GM12878 (cell line): ENCODE results near the gene NRG2. TPM values are rescaled to one million over a fixed set of nuclear protein-coding genes. Genes with fewer than 3 reads are reported as not detected.

Experiments
- CREB1 ChIP-seq: IDR thresholded peaks from 2 replicates; pipeline ENCODE4 v1.6.1; 2012; ENCODE audit warnings: low read depth, mild to moderate bottlenecking, inconsistent platforms
- GABPA ChIP-seq: IDR thresholded peaks from 2 replicates; pipeline ENCODE4 v1.6.1; 2014; ENCODE audit warnings: antibody characterized with exemption, low read depth, mild to moderate bottlenecking, inconsistent platforms
- IKZF1 ChIP-seq: fragments of 450-650 bp; conservative IDR thresholded peaks from 2 replicates; pipeline ENCODE4 v1.6.1; 2017; ENCODE audit warnings: antibody characterized with exemption, mild to moderate bottlenecking
- MTA2 ChIP-seq: fragments of 450-650 bp; IDR thresholded peaks from 2 replicates; pipeline ENCODE4 v1.6.1; 2016; ENCODE audit warnings: low read depth, mild to moderate bottlenecking, moderate library complexity
- NR2C1 ChIP-seq: fragments of 450-650 bp; IDR thresholded peaks from 2 replicates; pipeline ENCODE4 v1.6.1; 2017; ENCODE audit warnings: antibody characterized with exemption, mild to moderate bottlenecking, moderate library complexity
- PAX5 ChIP-seq: IDR thresholded peaks from 2 replicates; pipeline ENCODE4 v1.6.1; 2011; ENCODE audit warnings: low read depth, low read length, borderline replicate concordance
- SPI1 ChIP-seq: IDR thresholded peaks from 2 replicates; pipeline ENCODE4 v1.6.1; 2011; ENCODE audit warnings: low read depth, mild to moderate bottlenecking, low read length, moderate library complexity, borderline replicate concordance; ENCODE audit not compliant: insufficient read depth
- SUPT20H ChIP-seq: IDR thresholded peaks from 2 replicates; pipeline ENCODE4 v1.6.1; 2011; ENCODE audit warnings: low read depth, mild to moderate bottlenecking, low read length, moderate library complexity, borderline replicate concordance; ENCODE audit not compliant: control insufficient read depth
- TCF7 ChIP-seq: IDR thresholded peaks from 2 replicates; pipeline ENCODE4 v1.6.1; 2014; ENCODE audit warnings: antibody characterized with exemption, borderline replicate concordance
- YBX1 ChIP-seq: fragments of 450-650 bp; IDR thresholded peaks from 2 replicates; pipeline ENCODE4 v1.6.1; 2016; ENCODE audit warnings: antibody characterized with exemption
- polyA plus RNA-seq, 11 experiments: library from polyadenylated mRNA; depleted of rRNA in 4 of 11; unstranded in 6 of 11; stranded (reverse) in 5 of 11; fragments of >200 nt; fragmentation: Nextera tagmentation in 4 of 11; fragmentation: Illumina TruSeq in 1 of 11; extraction: Ambion mirVana in 4 of 11; extraction: Trizol in 1 of 11; gene quantifications; 1 replicate in 1 of 11; 2 replicates in 10 of 11; pipeline versions ENCODE4 v1.2.1 to v1.2.3, GENCODE V29; 2011 to 2016; ENCODE audit warnings: inconsistent platforms in 2 of 11, missing spikeins in 2 of 11, low read depth in 1 of 11
- total RNA-seq, 4 experiments: library from RNA; depleted of rRNA in 3 of 4; stranded (reverse); fragments of >200 nt in 3 of 4; fragmentation: Illumina TruSeq in 1 of 4; extraction: Trizol in 1 of 4; gene quantifications; 2 replicates each; pipeline versions ENCODE4 v1.2.1 to v1.2.3, GENCODE V29; 2013 to 2021
- TF ChIP-seq, protein P1 (sequence below): fragments of 450-650 bp; IDR thresholded peaks from 2 replicates; pipeline ENCODE4 v1.6.1; 2017; ENCODE audit warnings: mild to moderate bottlenecking, moderate library complexity
- TF ChIP-seq, protein P2 (sequence below): fragments of 450-650 bp; IDR thresholded peaks from 2 replicates; pipeline ENCODE4 v1.6.1; 2016; ENCODE audit warnings: mild to moderate bottlenecking
- TF ChIP-seq, protein P3 (sequence below): fragments of 150-350 bp; IDR thresholded peaks from 2 replicates; pipeline ENCODE4 v1.6.1; 2016; ENCODE audit warnings: low read depth, low read length
- TF ChIP-seq, protein P4 (sequence below): fragments of 450-650 bp; IDR thresholded peaks from 2 replicates; pipeline ENCODE4 v1.6.1; 2017; ENCODE audit warnings: mild to moderate bottlenecking, low read depth, inconsistent platforms; ENCODE audit not compliant: poor library complexity, severe bottlenecking
- TF ChIP-seq, protein P5 (sequence below), 3 experiments: IDR thresholded peaks in 2 of 3; conservative IDR thresholded peaks in 1 of 3; 2 replicates each; pipeline ENCODE4 v1.5.1; 2011; ENCODE audit warnings: low read depth in 3 of 3, low read length in 3 of 3, mild to moderate bottlenecking in 3 of 3, control low read depth in 2 of 3, moderate library complexity in 2 of 3, inconsistent platforms in 1 of 3, mixed read lengths in 1 of 3; ENCODE audit not compliant: control insufficient read depth in 2 of 3, insufficient read depth in 1 of 3; ENCODE audit errors: extremely low read depth in 1 of 3

The NRG2 gene
- total and polyA plus RNA-seq, 10 of the 15 experiments (the other 5 are each of a cell fraction or from before 2014, with no cell fraction given) = 0.10 to 21.7 (median 9.6) TPM

DNA sequence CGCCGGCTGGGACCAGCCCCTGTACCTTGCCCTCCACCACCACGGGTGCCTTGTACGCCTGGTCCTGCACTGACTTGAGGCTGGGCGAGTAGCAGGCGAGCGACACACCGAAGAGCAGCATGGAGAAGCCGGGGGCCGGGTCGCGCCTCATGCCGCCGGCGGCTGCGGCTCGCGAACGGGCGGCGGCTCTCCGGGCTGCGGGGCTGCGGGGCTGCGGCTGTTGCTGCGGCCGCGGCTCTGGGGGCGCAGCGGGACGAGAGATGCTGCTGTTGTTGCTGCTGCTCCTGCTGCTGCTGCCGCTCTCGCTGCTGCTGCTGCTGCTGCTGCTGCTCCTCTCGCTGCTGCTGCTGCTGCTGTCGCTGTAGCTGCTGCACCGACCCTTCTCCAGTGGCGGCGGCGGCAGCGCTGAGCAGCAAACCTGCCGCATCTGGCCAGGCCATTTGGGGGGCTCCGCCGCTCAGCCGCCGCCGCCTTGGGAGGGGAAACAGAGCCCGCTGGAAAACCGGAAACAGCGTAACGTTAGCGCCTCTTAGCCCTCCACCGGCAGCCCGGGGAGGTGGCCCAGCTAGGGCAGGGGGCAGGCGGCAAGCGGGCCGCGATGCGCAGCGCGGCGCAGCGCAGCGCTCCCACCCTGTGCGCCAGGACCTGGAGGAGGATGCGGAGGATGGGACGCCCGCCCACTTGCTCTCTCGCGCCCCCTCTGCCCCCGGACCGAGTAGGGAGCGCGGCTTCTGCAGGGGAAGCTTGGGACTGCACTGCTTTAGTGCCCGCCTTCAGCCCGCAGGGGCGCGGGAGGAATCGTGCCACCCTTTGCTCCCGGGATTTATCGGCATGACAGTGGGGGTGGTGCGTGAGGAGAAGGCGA, at the start of gene NRG2 (continued):
- TF ChIP-seq, protein P1, sequence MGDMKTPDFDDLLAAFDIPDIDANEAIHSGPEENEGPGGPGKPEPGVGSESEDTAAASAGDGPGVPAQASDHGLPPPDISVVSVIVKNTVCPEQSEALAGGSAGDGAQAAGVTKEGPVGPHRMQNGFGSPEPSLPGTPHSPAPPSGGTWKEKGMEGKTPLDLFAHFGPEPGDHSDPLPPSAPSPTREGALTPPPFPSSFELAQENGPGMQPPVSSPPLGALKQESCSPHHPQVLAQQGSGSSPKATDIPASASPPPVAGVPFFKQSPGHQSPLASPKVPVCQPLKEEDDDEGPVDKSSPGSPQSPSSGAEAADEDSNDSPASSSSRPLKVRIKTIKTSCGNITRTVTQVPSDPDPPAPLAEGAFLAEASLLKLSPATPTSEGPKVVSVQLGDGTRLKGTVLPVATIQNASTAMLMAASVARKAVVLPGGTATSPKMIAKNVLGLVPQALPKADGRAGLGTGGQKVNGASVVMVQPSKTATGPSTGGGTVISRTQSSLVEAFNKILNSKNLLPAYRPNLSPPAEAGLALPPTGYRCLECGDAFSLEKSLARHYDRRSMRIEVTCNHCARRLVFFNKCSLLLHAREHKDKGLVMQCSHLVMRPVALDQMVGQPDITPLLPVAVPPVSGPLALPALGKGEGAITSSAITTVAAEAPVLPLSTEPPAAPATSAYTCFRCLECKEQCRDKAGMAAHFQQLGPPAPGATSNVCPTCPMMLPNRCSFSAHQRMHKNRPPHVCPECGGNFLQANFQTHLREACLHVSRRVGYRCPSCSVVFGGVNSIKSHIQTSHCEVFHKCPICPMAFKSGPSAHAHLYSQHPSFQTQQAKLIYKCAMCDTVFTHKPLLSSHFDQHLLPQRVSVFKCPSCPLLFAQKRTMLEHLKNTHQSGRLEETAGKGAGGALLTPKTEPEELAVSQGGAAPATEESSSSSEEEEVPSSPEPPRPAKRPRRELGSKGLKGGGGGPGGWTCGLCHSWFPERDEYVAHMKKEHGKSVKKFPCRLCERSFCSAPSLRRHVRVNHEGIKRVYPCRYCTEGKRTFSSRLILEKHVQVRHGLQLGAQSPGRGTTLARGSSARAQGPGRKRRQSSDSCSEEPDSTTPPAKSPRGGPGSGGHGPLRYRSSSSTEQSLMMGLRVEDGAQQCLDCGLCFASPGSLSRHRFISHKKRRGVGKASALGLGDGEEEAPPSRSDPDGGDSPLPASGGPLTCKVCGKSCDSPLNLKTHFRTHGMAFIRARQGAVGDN = no peak
- no peak for TF ChIP-seq CREB1
- peak; percentile 88 for TF ChIP-seq IKZF1
- TF ChIP-seq, protein P2, sequence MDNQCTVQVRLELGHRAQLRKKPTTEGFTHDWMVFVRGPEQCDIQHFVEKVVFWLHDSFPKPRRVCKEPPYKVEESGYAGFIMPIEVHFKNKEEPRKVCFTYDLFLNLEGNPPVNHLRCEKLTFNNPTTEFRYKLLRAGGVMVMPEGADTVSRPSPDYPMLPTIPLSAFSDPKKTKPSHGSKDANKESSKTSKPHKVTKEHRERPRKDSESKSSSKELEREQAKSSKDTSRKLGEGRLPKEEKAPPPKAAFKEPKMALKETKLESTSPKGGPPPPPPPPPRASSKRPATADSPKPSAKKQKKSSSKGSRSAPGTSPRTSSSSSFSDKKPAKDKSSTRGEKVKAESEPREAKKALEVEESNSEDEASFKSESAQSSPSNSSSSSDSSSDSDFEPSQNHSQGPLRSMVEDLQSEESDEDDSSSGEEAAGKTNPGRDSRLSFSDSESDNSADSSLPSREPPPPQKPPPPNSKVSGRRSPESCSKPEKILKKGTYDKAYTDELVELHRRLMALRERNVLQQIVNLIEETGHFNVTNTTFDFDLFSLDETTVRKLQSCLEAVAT = 0 out of 2 replicates have a peak, but pooled peaks have one; percentile 24
- TF ChIP-seq SPI1 = no peak
- no peak for TF ChIP-seq NR2C1
- no peak for TF ChIP-seq TCF7
- TF ChIP-seq, protein P3, sequence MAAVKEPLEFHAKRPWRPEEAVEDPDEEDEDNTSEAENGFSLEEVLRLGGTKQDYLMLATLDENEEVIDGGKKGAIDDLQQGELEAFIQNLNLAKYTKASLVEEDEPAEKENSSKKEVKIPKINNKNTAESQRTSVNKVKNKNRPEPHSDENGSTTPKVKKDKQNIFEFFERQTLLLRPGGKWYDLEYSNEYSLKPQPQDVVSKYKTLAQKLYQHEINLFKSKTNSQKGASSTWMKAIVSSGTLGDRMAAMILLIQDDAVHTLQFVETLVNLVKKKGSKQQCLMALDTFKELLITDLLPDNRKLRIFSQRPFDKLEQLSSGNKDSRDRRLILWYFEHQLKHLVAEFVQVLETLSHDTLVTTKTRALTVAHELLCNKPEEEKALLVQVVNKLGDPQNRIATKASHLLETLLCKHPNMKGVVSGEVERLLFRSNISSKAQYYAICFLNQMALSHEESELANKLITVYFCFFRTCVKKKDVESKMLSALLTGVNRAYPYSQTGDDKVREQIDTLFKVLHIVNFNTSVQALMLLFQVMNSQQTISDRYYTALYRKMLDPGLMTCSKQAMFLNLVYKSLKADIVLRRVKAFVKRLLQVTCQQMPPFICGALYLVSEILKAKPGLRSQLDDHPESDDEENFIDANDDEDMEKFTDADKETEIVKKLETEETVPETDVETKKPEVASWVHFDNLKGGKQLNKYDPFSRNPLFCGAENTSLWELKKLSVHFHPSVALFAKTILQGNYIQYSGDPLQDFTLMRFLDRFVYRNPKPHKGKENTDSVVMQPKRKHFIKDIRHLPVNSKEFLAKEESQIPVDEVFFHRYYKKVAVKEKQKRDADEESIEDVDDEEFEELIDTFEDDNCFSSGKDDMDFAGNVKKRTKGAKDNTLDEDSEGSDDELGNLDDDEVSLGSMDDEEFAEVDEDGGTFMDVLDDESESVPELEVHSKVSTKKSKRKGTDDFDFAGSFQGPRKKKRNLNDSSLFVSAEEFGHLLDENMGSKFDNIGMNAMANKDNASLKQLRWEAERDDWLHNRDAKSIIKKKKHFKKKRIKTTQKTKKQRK = no peak
- TF ChIP-seq SUPT20H = no peak
- TF ChIP-seq, protein P4, sequence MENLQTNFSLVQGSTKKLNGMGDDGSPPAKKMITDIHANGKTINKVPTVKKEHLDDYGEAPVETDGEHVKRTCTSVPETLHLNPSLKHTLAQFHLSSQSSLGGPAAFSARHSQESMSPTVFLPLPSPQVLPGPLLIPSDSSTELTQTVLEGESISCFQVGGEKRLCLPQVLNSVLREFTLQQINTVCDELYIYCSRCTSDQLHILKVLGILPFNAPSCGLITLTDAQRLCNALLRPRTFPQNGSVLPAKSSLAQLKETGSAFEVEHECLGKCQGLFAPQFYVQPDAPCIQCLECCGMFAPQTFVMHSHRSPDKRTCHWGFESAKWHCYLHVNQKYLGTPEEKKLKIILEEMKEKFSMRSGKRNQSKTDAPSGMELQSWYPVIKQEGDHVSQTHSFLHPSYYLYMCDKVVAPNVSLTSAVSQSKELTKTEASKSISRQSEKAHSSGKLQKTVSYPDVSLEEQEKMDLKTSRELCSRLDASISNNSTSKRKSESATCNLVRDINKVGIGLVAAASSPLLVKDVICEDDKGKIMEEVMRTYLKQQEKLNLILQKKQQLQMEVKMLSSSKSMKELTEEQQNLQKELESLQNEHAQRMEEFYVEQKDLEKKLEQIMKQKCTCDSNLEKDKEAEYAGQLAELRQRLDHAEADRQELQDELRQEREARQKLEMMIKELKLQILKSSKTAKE = no peak
- no peak for TF ChIP-seq GABPA
- no peak for TF ChIP-seq PAX5
- TF ChIP-seq YBX1 = no peak
- TF ChIP-seq, protein P5, sequence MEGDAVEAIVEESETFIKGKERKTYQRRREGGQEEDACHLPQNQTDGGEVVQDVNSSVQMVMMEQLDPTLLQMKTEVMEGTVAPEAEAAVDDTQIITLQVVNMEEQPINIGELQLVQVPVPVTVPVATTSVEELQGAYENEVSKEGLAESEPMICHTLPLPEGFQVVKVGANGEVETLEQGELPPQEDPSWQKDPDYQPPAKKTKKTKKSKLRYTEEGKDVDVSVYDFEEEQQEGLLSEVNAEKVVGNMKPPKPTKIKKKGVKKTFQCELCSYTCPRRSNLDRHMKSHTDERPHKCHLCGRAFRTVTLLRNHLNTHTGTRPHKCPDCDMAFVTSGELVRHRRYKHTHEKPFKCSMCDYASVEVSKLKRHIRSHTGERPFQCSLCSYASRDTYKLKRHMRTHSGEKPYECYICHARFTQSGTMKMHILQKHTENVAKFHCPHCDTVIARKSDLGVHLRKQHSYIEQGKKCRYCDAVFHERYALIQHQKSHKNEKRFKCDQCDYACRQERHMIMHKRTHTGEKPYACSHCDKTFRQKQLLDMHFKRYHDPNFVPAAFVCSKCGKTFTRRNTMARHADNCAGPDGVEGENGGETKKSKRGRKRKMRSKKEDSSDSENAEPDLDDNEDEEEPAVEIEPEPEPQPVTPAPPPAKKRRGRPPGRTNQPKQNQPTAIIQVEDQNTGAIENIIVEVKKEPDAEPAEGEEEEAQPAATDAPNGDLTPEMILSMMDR (IDR thresholded peaks at IDR 0.05 in 2 of 3, conservative IDR thresholded peaks at IDR 0.05 in 1 of 3; ENCODE audit: control insufficient read depth in 2 of 3, extremely low read depth in 1 of 3, insufficient read depth in 1 of 3, low read depth in 3 of 3, low read length in 3 of 3) = peak; percentile 55 to 78 (median 76)
- no peak for TF ChIP-seq MTA2
